Osteocyte (in vitro differentiated cells): ENCODE data around the gene SPNS1. TPM values are rescaled to one million over a fixed set of nuclear protein-coding genes. Genes with fewer than 3 reads are reported as not detected.
A peak's percentile ranks its signal among the peaks of the same experiment; 100 is the strongest.

Experiments
- DNase-seq: peaks from one replicate; pipeline ENCODE4 v3.0.0; 2021; ENCODE audit warnings: mixed read lengths; ENCODE audit not compliant: unreplicated experiment; ENCODE audit errors: extremely low spot score
- H3K27ac Mint-ChIP-seq: one replicate; pipeline ENCODE4 v1.8.0; 2021; ENCODE audit warnings: mild to moderate bottlenecking, mixed read lengths; ENCODE audit not compliant: unreplicated experiment
- H3K27me3 Mint-ChIP-seq: one replicate; pipeline ENCODE4 v1.8.0; 2021; ENCODE audit warnings: mixed read lengths; ENCODE audit not compliant: unreplicated experiment
- H3K36me3 Mint-ChIP-seq: one replicate; pipeline ENCODE4 v1.8.0; 2021; ENCODE audit warnings: mixed read lengths; ENCODE audit not compliant: unreplicated experiment
- H3K4me1 Mint-ChIP-seq: one replicate; pipeline ENCODE4 v1.8.0; 2021; ENCODE audit warnings: mixed read lengths; ENCODE audit not compliant: unreplicated experiment
- H3K4me3 Mint-ChIP-seq: one replicate; pipeline ENCODE4 v1.8.0; 2021; ENCODE audit warnings: mild to moderate bottlenecking, moderate library complexity, mixed read lengths; ENCODE audit not compliant: unreplicated experiment
- H3K9me3 Mint-ChIP-seq: one replicate; pipeline ENCODE4 v1.8.0; 2021; ENCODE audit warnings: mixed read lengths; ENCODE audit not compliant: unreplicated experiment
- total RNA-seq: library from RNA; stranded (reverse); gene quantifications from 2 replicates; pipeline ENCODE4 v1.2.1, GENCODE V29; 2021
- TF ChIP-seq, protein P1 (sequence below): fragments of 200-600 bp; sonication (generic); IDR thresholded peaks from 2 replicates; pipeline ENCODE4 v1.5.0; 2021; ENCODE audit warnings: antibody characterized with exemption, mild to moderate bottlenecking, moderate library complexity

SPNS1 gene
- total RNA-seq, 1 donor from 2014 or later = 96.6 TPM

GRCh38 chr16:29023279-29024277 lies 49.0 kb downstream of the SPNS1 start:
- H3K4me1 Mint-ChIP-seq = peaks cover 3% of the 10 kb centered on the region
- peaks cover 4% of the 10 kb centered on the region for H3K27me3 Mint-ChIP-seq
- H3K27ac Mint-ChIP-seq = no peak overlapping the region
- H3K36me3 Mint-ChIP-seq = no peaks in the 10 kb centered on the region
- DNase-seq = no peak
- no peak overlapping the region for H3K4me3 Mint-ChIP-seq
- TF ChIP-seq, protein P1, sequence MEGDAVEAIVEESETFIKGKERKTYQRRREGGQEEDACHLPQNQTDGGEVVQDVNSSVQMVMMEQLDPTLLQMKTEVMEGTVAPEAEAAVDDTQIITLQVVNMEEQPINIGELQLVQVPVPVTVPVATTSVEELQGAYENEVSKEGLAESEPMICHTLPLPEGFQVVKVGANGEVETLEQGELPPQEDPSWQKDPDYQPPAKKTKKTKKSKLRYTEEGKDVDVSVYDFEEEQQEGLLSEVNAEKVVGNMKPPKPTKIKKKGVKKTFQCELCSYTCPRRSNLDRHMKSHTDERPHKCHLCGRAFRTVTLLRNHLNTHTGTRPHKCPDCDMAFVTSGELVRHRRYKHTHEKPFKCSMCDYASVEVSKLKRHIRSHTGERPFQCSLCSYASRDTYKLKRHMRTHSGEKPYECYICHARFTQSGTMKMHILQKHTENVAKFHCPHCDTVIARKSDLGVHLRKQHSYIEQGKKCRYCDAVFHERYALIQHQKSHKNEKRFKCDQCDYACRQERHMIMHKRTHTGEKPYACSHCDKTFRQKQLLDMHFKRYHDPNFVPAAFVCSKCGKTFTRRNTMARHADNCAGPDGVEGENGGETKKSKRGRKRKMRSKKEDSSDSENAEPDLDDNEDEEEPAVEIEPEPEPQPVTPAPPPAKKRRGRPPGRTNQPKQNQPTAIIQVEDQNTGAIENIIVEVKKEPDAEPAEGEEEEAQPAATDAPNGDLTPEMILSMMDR = no peak
- no peaks in the 10 kb centered on the region for H3K9me3 Mint-ChIP-seq

GRCh38 chr16:29024278-29024677 lies 49.7 kb downstream of the SPNS1 start:
- DNase-seq = no peak

GRCh38 chr16:29025218-29025617 lies 50.6 kb downstream of the SPNS1 start:
- no peaks in the 10 kb centered on the region for H3K36me3 Mint-ChIP-seq
- no peak for DNase-seq
- peaks cover 12% of the 10 kb centered on the region for H3K4me1 Mint-ChIP-seq
- no peaks in the 10 kb centered on the region for H3K9me3 Mint-ChIP-seq
- no peak overlapping the region for H3K27ac Mint-ChIP-seq
- TF ChIP-seq, protein P1 = no peak
- no peak overlapping the region for H3K4me3 Mint-ChIP-seq
- peaks cover 2% of the 10 kb centered on the region for H3K27me3 Mint-ChIP-seq

More at GRCh38 chr16:29024278-29024677, 49.7 kb downstream of the SPNS1 start:
- TF ChIP-seq, protein P1 = no peak
- H3K4me3 Mint-ChIP-seq = no peak overlapping the region
- H3K9me3 Mint-ChIP-seq = no peaks in the 10 kb centered on the region
- no peak overlapping the region for H3K27ac Mint-ChIP-seq
- peaks cover 10% of the 10 kb centered on the region for H3K4me1 Mint-ChIP-seq
- no peaks in the 10 kb centered on the region for H3K36me3 Mint-ChIP-seq
- peaks cover 4% of the 10 kb centered on the region for H3K27me3 Mint-ChIP-seq

DNA sequence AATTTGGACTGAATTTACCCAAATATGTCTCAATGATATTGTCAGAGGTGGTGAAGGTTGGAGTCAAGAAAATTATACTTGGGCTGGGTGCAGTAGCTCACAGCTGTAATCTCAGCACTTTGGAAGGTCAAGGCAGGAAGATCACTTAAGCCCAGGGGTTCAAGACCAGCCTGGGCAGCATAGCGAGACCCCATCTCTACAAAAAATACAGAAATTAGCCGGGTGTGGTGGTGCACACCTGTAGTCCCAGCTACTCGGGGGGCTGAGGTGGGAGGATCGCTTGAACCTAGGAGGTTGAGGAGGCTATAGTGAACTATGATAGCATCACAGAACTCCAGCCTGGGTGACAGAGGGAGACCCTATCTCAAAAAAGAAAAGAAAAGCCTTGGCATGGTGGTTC lies 51.2 kb downstream of the SPNS1 start:
- TF ChIP-seq, protein P1 = no peak
- H3K9me3 Mint-ChIP-seq = no peaks in the 10 kb centered on the region

GRCh38 chr16:29028457-29029167 lies 54.0 kb downstream of the SPNS1 start:
- Mint-ChIP-seq H3K36me3 (no peaks in the 10 kb centered on the region), H3K4me1 (peaks cover 12% of the 10 kb centered on the region), H3K27me3 (no peaks in the 10 kb centered on the region), H3K4me3 (no peak overlapping the region), H3K27ac (peak overlapping the region; percentile 47), H3K9me3 (no peaks in the 10 kb centered on the region)
- TF ChIP-seq, protein P1 = no peak
- no peak for DNase-seq

More for the DNA sequence above, 51.2 kb downstream of the SPNS1 start:
- H3K27ac Mint-ChIP-seq = no peak overlapping the region
- H3K36me3 Mint-ChIP-seq = no peaks in the 10 kb centered on the region
- no peaks in the 10 kb centered on the region for H3K27me3 Mint-ChIP-seq
- H3K4me1 Mint-ChIP-seq = peaks cover 12% of the 10 kb centered on the region
- no peak overlapping the region for H3K4me3 Mint-ChIP-seq
- DNase-seq = no peak
